Esophagus muscularis mucosa (tissue), 4 donors: Measurements from ENCODE around the gene TIMP1.

ENCODE experiments used
- CTCF ChIP-seq, 3 experiments: fragments of 200-600 bp in 2 of 3; fragments of 450-650 bp in 1 of 3; sonication (generic) in 2 of 3; IDR thresholded peaks; one replicate each; pipeline ENCODE4 v1.5.1; 2017 to 2019; ENCODE audit warnings: antibody characterized with exemption in 3 of 3, mild to moderate bottlenecking in 2 of 3, moderate library complexity in 1 of 3
- EP300 ChIP-seq: sonication (generic); formaldehyde crosslinking; IDR thresholded peaks from one replicate; pipeline ENCODE4 v1.6.1; 2017; ENCODE audit warnings: antibody characterized with exemption
- POLR2A ChIP-seq: fragments of 450-650 bp; IDR thresholded peaks from one replicate; pipeline ENCODE4 v1.6.1; 2017; ENCODE audit warnings: antibody characterized with exemption, moderate library complexity, mild to moderate bottlenecking, low read depth
- POLR2AphosphoS5 ChIP-seq, 2 donors: sonication (generic); formaldehyde crosslinking; IDR thresholded peaks; one replicate each; pipeline ENCODE4 v1.6.1; 2017; ENCODE audit warnings: antibody characterized with exemption in 2 of 2

- TF ChIP-seq CTCF (IDR thresholded peaks at IDR 0.05) (no peak), EP300 (no peak), POLR2AphosphoS5 (IDR thresholded peaks at IDR 0.05) (no peak), POLR2A (no peak)
Measured at GRCh38 chrX:47625365-47625764, 43.1 kb downstream of the TIMP1 start.
